Glutamatergic neuron (in vitro differentiated cells): Measurements from ENCODE around the gene HNRNPH3. TPM values are rescaled to one million over a fixed set of nuclear protein-coding genes. Genes with fewer than 3 reads are reported as not detected.
A peak's percentile ranks its signal among the peaks of the same experiment; 100 is the strongest.

Experiments used
- DNase-seq: peaks from one replicate; pipeline ENCODE4 v3.0.0; 2022
- H3K27ac Mint-ChIP-seq: one replicate; pipeline ENCODE4 v1.8.0; 2020; ENCODE audit warnings: mild to moderate bottlenecking, mixed read lengths, inconsistent platforms; ENCODE audit not compliant: unreplicated experiment
- H3K27me3 Mint-ChIP-seq: one replicate; pipeline ENCODE4 v1.8.0; 2020; ENCODE audit warnings: mild to moderate bottlenecking, moderate library complexity, mixed read lengths, inconsistent platforms; ENCODE audit not compliant: unreplicated experiment
- H3K36me3 Mint-ChIP-seq: one replicate; pipeline ENCODE4 v1.8.0; 2020; ENCODE audit warnings: mild to moderate bottlenecking, mixed read lengths, inconsistent platforms; ENCODE audit not compliant: unreplicated experiment
- H3K4me1 Mint-ChIP-seq: one replicate; pipeline ENCODE4 v1.8.0; 2020; ENCODE audit warnings: mild to moderate bottlenecking, low read depth, mixed read lengths, inconsistent platforms; ENCODE audit not compliant: unreplicated experiment
- H3K4me3 Mint-ChIP-seq: one replicate; pipeline ENCODE4 v1.8.0; 2020; ENCODE audit warnings: mild to moderate bottlenecking, mixed read lengths, inconsistent platforms; ENCODE audit not compliant: unreplicated experiment
- H3K9me3 Mint-ChIP-seq: one replicate; pipeline ENCODE4 v1.8.0; 2020; ENCODE audit warnings: mild to moderate bottlenecking, moderate library complexity, mixed read lengths, inconsistent platforms; ENCODE audit not compliant: unreplicated experiment
- total RNA-seq: library from RNA; stranded (reverse); fragmentation: NEBNext Ultra II Directional; extraction: Animal tissue kit (Norgen Biotek cat#: 25700); gene quantifications from one replicate; pipeline ENCODE4 v1.2.1, GENCODE V29; 2021; ENCODE audit not compliant: unreplicated experiment
- TF ChIP-seq, protein P1 (sequence below): fragments of 200-600 bp; sonication (generic); IDR thresholded peaks from one replicate; pipeline ENCODE4 v1.5.0; 2021; ENCODE audit not compliant: partially characterized antibody, unreplicated experiment

Gene HNRNPH3
- total RNA-seq, 1 donor from 2014 or later: 194 TPM

DNA sequence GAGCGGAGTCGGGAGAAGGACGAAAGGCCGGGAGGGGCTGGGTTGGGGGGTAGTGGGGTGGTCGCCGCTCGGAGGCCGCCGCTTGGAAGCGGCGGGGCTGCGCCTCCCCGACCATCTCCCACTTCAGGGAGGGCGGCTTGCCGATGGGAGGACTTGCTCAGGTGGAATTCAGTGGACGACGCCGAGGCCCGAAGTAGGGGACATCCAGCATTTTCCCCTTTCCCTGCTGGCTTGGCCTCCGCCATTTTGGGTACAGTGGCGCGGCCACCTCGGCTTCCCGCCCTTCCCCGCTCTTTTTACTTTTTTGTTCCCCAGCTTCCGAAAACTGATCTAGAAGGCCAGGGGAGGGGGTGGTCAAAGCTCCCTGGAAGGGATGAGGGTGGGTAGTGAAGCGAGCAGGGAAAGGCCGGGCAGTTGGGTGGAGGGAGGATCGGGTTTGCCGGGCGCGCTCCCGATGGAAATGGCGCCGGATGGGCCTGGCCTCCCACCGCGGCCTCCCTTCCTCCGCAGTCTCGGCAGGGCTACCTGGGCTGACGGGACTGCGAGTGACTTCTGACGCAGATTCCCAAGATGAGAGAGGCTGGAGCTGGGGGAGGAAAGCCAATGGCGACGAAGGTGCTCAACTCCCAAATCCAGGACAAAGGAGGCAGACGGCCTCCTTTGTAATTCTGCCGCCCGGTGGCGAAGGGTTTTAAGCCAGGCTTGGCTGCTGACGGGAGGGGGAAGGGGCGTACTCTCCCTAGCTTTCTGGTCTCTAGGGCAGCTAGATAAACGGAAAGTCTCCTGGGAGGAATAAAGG lies 594 bp downstream of the HNRNPH3 start, which contains the start of gene PBLD:
TSS of gene PBLD (minus strand) at position 670 of the 799 bp plus-strand sequence. CDS start 26,084 bp downstream, outside the sequence.
- Mint-ChIP-seq H3K27ac (peak within 1 kb of the TSS; percentile 100), H3K27me3 (peaks cover 20% of the 10 kb centered on the region), H3K36me3 (peaks cover 5% of the 10 kb centered on the region), H3K4me3 (peak within 1 kb of the TSS; percentile 96), H3K9me3 (peaks cover 16% of the 10 kb centered on the region), H3K4me1 (peaks cover 40% of the 10 kb centered on the region)
- DNase-seq: peak; percentile 83
- TF ChIP-seq, protein P1, sequence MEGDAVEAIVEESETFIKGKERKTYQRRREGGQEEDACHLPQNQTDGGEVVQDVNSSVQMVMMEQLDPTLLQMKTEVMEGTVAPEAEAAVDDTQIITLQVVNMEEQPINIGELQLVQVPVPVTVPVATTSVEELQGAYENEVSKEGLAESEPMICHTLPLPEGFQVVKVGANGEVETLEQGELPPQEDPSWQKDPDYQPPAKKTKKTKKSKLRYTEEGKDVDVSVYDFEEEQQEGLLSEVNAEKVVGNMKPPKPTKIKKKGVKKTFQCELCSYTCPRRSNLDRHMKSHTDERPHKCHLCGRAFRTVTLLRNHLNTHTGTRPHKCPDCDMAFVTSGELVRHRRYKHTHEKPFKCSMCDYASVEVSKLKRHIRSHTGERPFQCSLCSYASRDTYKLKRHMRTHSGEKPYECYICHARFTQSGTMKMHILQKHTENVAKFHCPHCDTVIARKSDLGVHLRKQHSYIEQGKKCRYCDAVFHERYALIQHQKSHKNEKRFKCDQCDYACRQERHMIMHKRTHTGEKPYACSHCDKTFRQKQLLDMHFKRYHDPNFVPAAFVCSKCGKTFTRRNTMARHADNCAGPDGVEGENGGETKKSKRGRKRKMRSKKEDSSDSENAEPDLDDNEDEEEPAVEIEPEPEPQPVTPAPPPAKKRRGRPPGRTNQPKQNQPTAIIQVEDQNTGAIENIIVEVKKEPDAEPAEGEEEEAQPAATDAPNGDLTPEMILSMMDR: no peak

- peaks cover 5% of the 10 kb centered on the region for H3K36me3 Mint-ChIP-seq
- H3K4me1 Mint-ChIP-seq: peaks cover 45% of the 10 kb centered on the region
- peaks cover 20% of the 10 kb centered on the region for H3K27me3 Mint-ChIP-seq
- H3K27ac Mint-ChIP-seq: peak overlapping the region; percentile 100
- DNase-seq: no peak
- peaks cover 16% of the 10 kb centered on the region for H3K9me3 Mint-ChIP-seq
- peak overlapping the region; percentile 96 for H3K4me3 Mint-ChIP-seq
- TF ChIP-seq, protein P1: no peak
Observed at GRCh38 chr10:68333058-68333395, 1.2 kb downstream of the HNRNPH3 start.

DNA sequence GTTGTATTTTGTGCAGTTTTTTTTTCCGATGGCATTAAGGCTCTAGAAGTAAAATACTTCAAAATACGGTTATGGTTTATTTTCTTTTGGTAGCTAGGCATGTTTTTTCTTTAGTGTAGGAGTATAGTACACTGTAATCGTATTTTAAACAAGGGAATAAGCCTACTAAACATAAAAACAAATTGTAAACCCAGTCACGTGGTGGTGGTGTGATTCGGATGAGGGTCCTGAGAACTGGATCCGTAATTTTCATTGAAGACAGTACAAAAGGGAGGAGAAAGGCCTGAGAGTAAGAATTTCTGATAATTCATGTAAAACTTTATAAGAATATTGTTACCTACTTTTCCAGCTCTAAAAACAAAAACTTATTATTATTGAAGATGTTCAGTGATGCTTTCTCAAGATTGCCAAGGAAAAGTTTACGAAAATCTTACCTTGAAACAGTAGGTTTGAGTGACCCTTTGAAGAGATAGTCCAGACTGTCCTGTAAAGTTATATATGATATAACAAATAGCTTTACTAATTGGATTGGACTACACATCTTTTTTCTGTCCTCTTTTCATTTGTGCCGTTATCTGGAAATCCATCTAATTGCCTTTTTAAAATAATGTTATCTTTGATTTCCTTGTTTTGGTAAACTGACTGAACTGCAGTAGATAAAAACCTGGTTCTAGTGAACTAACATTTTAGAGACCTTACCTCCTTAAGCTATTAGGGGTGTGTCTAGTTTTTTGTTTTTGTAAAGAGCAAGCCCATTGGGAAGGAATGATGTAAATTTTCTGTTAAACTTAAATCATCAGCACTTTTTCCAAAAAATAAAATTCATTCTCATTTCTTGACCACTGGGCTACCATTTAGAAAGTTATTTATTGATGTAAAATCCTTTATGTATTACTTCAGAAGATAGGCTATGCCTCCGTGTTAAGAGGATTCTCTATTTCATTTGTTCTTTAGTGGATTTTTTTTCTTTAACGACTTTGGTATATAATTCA lies 1.9 kb downstream of the HNRNPH3 start:
- Mint-ChIP-seq H3K27me3 (peaks cover 20% of the 10 kb centered on the region), H3K27ac (peak overlapping the region; percentile 100), H3K4me3 (peak overlapping the region; percentile 96), H3K4me1 (peaks cover 39% of the 10 kb centered on the region), H3K36me3 (peaks cover 5% of the 10 kb centered on the region), H3K9me3 (peaks cover 16% of the 10 kb centered on the region)
- TF ChIP-seq, protein P1: no peak
- DNase-seq: no peak

DNA sequence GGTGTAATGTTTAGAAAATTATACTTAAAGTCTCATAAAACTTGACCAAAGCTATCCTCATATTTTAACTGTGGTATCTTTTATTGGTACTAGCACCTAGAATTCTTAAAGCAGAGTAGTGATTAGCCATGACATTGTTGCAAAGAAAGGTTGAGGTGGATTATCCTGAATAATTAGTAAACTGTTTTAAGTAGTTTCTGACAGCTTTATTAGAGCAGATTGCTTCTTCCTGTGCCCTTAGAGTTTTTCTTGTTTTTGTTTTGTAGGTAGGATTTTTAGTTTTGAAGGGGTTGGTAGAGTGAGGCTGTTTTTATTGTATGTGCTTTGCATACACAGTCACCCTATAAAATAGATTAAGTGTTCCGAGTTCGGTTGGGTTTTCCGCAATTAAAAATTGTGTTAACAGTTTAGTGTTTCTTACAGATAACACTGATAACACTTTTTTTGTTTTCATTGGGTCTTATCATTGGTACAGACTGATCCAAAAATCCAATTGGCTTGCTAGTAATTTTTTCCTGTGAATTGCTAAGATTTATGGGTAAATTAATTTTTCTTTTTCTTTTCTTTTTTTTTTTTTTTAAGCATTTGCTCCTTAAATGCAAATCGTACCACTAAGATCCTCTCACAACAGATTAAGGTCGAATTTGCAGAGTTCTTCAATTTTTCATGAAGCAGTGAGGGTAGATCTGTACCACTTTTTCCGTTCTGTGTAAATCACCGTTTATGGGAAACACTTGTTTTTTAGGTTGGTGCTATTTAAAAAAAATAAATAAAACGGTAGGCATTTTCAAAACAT lies 3.0 kb downstream of the HNRNPH3 start:
- Mint-ChIP-seq H3K36me3 (peaks cover 5% of the 10 kb centered on the region), H3K4me3 (peak overlapping the region; percentile 96), H3K9me3 (peaks cover 16% of the 10 kb centered on the region), H3K4me1 (peaks cover 36% of the 10 kb centered on the region), H3K27me3 (peaks cover 20% of the 10 kb centered on the region), H3K27ac (peak overlapping the region; percentile 34)
- DNase-seq: no peak
- TF ChIP-seq, protein P1: no peak
